Thyroid gland (tissue), 4 donors: ENCODE data around the gene CCDC192.

ENCODE experiments used
- CTCF ChIP-seq, 6 experiments: fragments of 200-600 bp in 3 of 6; fragments of 450-650 bp in 3 of 6; sonication (generic) in 3 of 6; IDR thresholded peaks; one replicate each; pipeline ENCODE4 v1.5.1; 2016 to 2019; ENCODE audit warnings: antibody characterized with exemption in 6 of 6, mild to moderate bottlenecking in 2 of 6, inconsistent platforms in 1 of 6, moderate library complexity in 1 of 6
- POLR2A ChIP-seq, 2 donors: fragments of 450-650 bp; IDR thresholded peaks; one replicate each; pipeline ENCODE4 v1.6.1; 2017; ENCODE audit warnings: antibody characterized with exemption in 2 of 2, mild to moderate bottlenecking in 2 of 2, moderate library complexity in 1 of 2

DNA sequence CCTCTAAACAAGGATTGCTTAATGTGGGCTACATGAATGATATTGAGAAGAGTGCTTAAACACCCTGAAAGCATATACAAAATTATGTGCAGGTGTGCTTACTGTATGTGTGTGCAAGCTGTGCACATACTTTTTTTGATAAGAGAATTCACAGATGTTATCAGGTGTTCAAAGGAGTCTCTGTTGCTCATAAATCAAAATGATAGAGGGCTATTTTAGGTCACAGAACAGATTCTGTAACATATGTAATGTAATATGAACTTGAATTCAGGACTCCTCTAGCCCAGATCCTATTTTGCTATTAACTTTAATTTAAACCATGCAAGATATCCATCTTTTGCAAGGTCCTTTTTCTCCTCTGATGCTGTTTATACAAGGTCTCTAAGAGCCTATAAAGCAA lies 38.2 kb downstream of the CCDC192 start:
- TF ChIP-seq CTCF (IDR thresholded peaks at IDR 0.05) (no peak), POLR2A (IDR thresholded peaks at IDR 0.05) (no peak)
